Stomach (tissue), 9 donors: ENCODE data around the gene PRODH. TPM values are rescaled to one million over a fixed set of nuclear protein-coding genes. Genes with fewer than 3 reads are reported as not detected.
"Not testable (repeated sequence)": the region's sequence is repeated elsewhere in the genome, so short reads cannot be mapped to it uniquely, and the experiment has no call there.

Source experiments
- DNase-seq, 2 donors: peaks; one replicate each; pipeline versions ENCODE4 v3.0.0 to v3.0.0-alpha.2; 2013 to 2019
- H3K27ac ChIP-seq, 5 donors: fragments of 200-600 bp in 4 of 5; sonication (generic) in 4 of 5; one replicate each; pipeline ENCODE4 v1.5.1; 2013 to 2019; ENCODE audit warnings: mild to moderate bottlenecking in 1 of 5, moderate library complexity in 1 of 5
- H3K27me3 ChIP-seq, 3 donors: fragments of 200-600 bp; sonication (generic); one replicate each; pipeline ENCODE4 v1.5.1; 2017 to 2019; ENCODE audit warnings: mixed run types in 1 of 3
- H3K36me3 ChIP-seq, 4 donors: fragments of 200-600 bp; sonication (generic); 1 replicate in 3 of 4; 2 replicates in 1 of 4; pipeline ENCODE4 v1.5.1; 2016 to 2019
- H3K4me1 ChIP-seq, 4 donors: fragments of 200-600 bp; sonication (generic); one replicate each; pipeline ENCODE4 v1.5.1; 2016 to 2019
- H3K4me3 ChIP-seq, 4 donors: fragments of 200-600 bp; sonication (generic) in 3 of 4; one replicate each; pipeline ENCODE4 v1.5.1; 2016 to 2019; ENCODE audit warnings: mild to moderate bottlenecking in 1 of 4
- H3K9me3 ChIP-seq, 4 donors: fragments of 200-600 bp; sonication (generic); one replicate each; pipeline ENCODE4 v1.5.1; 2016 to 2019
- EP300 ChIP-seq: sonication (generic); formaldehyde crosslinking; IDR thresholded peaks from one replicate; pipeline ENCODE4 v1.6.1; 2017; ENCODE audit warnings: antibody characterized with exemption
- POLR2A ChIP-seq, 4 donors: fragments of 450-650 bp; IDR thresholded peaks; one replicate each; pipeline ENCODE4 v1.6.1; 2016; ENCODE audit warnings: antibody characterized with exemption in 4 of 4, control low read depth in 2 of 4, mild to moderate bottlenecking in 1 of 4, moderate library complexity in 1 of 4
- POLR2AphosphoS5 ChIP-seq, 3 donors: sonication (generic); formaldehyde crosslinking; IDR thresholded peaks; one replicate each; pipeline ENCODE4 v1.6.1; 2016; ENCODE audit warnings: antibody characterized with exemption in 3 of 3
- WGBS, 5 donors: extraction: QIAGEN DNeasy Blood & Tissue Kit in 3 of 5; methylation state at CpG; one replicate each; pipeline versions ENCODE4 v1.1.5 to v1.1.7; 2013 to 2018; 5-methylcytosine and 5-hydroxymethylcytosine counted together
- intact Hi-C: fragments of 100-400 bp; cut with DNase I; formaldehyde crosslinking; loops from one replicate; pipeline ENCODE4 v1.15.1; 2023; ENCODE audit warnings: low total_unique reads
- polyA plus RNA-seq, 3 donors: library from polyadenylated mRNA; stranded (reverse); fragments of 200-250 nt; gene quantifications; one replicate each; pipeline ENCODE4 v1.2.3, GENCODE V29; 2013
- total RNA-seq, 5 donors: library from RNA; depleted of rRNA; stranded (reverse); fragments of >200 nt; gene quantifications; one replicate each; pipeline versions ENCODE4 v1.1.0 to v1.2.3, GENCODE V29; 2014 to 2016
- TF ChIP-seq, protein P1 (sequence below), 7 experiments: fragments of 450-650 bp in 4 of 7; fragments of 200-600 bp in 3 of 7; sonication (generic) in 3 of 7; IDR thresholded peaks; one replicate each; pipeline ENCODE4 v1.5.1; 2016 to 2019; ENCODE audit warnings: antibody characterized with exemption in 7 of 7, control low read depth in 2 of 7, mild to moderate bottlenecking in 1 of 7
- donor health status: healthy with polysubstance abuse.
- donor health status: Bipolar disorder and iron deficiency.
- donor health status: healthy.

PRODH gene
- total and polyA plus RNA-seq, 8 donors, result 0.19 to 240 (median 2.1) TPM; not detected in 2

GRCh38 chr22:18888115-18888514 is 48.0 kb downstream of the PRODH start:
- H3K27me3 ChIP-seq, result no peaks in the 10 kb centered on the region
- H3K4me1 ChIP-seq, result no peaks in the 10 kb centered on the region
- intact Hi-C loops, result no loop called here
- H3K27ac ChIP-seq, result no peak overlapping the region
- H3K9me3 ChIP-seq, result no peaks in the 10 kb centered on the region
- H3K36me3 ChIP-seq, result no peaks in the 10 kb centered on the region
- no peak for DNase-seq
- no peak overlapping the region for H3K4me3 ChIP-seq
- TF ChIP-seq, protein P1, sequence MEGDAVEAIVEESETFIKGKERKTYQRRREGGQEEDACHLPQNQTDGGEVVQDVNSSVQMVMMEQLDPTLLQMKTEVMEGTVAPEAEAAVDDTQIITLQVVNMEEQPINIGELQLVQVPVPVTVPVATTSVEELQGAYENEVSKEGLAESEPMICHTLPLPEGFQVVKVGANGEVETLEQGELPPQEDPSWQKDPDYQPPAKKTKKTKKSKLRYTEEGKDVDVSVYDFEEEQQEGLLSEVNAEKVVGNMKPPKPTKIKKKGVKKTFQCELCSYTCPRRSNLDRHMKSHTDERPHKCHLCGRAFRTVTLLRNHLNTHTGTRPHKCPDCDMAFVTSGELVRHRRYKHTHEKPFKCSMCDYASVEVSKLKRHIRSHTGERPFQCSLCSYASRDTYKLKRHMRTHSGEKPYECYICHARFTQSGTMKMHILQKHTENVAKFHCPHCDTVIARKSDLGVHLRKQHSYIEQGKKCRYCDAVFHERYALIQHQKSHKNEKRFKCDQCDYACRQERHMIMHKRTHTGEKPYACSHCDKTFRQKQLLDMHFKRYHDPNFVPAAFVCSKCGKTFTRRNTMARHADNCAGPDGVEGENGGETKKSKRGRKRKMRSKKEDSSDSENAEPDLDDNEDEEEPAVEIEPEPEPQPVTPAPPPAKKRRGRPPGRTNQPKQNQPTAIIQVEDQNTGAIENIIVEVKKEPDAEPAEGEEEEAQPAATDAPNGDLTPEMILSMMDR (IDR thresholded peaks at IDR 0.05), result no peak
- TF ChIP-seq EP300 (no peak), POLR2A (IDR thresholded peaks at IDR 0.05) (no peak), POLR2AphosphoS5 (IDR thresholded peaks at IDR 0.05) (no peak)
- 45 to 74% (median 47%) methylated on average over 1 to 4 of the region's 8 CpGs; no CpG with 5 or more reads in 2 of the 5 donors for WGBS, 5 donors

DNA sequence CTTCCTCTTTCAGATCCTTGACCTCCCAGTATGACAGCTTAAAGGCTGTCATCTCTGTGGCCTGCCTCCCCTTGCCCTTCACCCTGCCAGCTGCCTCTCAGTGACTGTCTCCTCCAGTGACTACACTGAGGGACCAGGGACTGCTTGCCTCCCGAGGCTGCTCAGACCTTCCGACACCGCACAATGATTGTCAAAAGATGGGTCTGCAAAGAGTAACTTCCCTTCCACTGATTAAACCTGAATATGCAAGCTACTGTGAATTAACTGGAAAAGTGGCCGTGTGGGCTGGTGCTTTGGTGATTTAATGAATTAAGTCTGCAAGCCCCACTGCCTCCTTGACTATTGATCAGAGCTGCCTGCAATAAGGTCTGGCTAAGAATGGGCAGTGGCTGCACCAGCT is 51.6 kb downstream of the PRODH start:
- WGBS, 5 donors, result 82 to 88% (median 84%) methylated on average over 4 of the region's 4 CpGs; no CpG with 5 or more reads in 1 of the 5 donors
- intact Hi-C loops, H3K27ac ChIP-seq, H3K4me3 ChIP-seq, H3K27me3 ChIP-seq, H3K36me3 ChIP-seq, DNase-seq, H3K9me3 ChIP-seq, H3K4me1 ChIP-seq: not testable (repeated sequence)

GRCh38 chr22:18881260-18881659 is 54.8 kb downstream of the PRODH start:
- peak; percentile 16 to 35 for DNase-seq
- H3K27me3 ChIP-seq, H3K36me3 ChIP-seq, H3K9me3 ChIP-seq, H3K4me3 ChIP-seq, H3K4me1 ChIP-seq, intact Hi-C loops, H3K27ac ChIP-seq: not testable (repeated sequence)
- WGBS, 5 donors, result 26 to 46% (median 37%) methylated on average over 3 of the region's 3 CpGs

Other genes starting within 250 kb of the PRODH start
- 1 to 10 TPM in 2 of 5 donors, under 1 TPM in 2, not detected in 1; 0.58 to 4.2 (median 1.7) TPM for gene DGCR6, start 30.0 kb downstream of the PRODH start, total RNA-seq
- 1 to 10 TPM in 2 of 3 donors, under 1 TPM in 1; 0.19 to 4.1 (median 1.8) TPM for gene DGCR6, start 30.0 kb downstream of the PRODH start, polyA plus RNA-seq
- gene DGCR2, start 186.1 kb upstream of the PRODH start, total RNA-seq, result 10 to 100 TPM; 11.1 to 75.3 (median 50.9) TPM
- 10 to 100 TPM in 2 of 3 donors, 1 to 10 TPM in 1; 5.0 to 22.2 (median 15.2) TPM for gene DGCR2, start 186.1 kb upstream of the PRODH start, polyA plus RNA-seq
- gene TSSK2, start 195.0 kb upstream of the PRODH start, total RNA-seq, result not detected
- under 1 TPM in 1 of 3 donors, not detected in 2; 0.08 TPM for gene TSSK2, start 195.0 kb upstream of the PRODH start, polyA plus RNA-seq
- gene ESS2, start 208.4 kb upstream of the PRODH start, total RNA-seq, result 1 to 10 TPM in 4 of 5 donors, not detected in 1; 1.4 to 9.4 (median 7.9) TPM
- 10 to 100 TPM; 13.3 to 18.5 (median 16.4) TPM for gene ESS2, start 208.4 kb upstream of the PRODH start, polyA plus RNA-seq
- gene GSC2, start 214.0 kb upstream of the PRODH start, total RNA-seq, result not detected
- not detected for gene GSC2, start 214.0 kb upstream of the PRODH start, polyA plus RNA-seq
- gene SLC25A1, start 242.4 kb upstream of the PRODH start, total RNA-seq, result 100 to 1,000 TPM in 2 of 5 donors, 10 to 100 TPM in 2, 1 to 10 TPM in 1; 1.2 to 165 (median 41.3) TPM
- 10 to 100 TPM; 31.8 to 69.1 (median 67.2) TPM for gene SLC25A1, start 242.4 kb upstream of the PRODH start, polyA plus RNA-seq